SK-N-SH (cell line): Measurements from ENCODE around the gene CYP2J2. TPM values are rescaled to one million over a fixed set of nuclear protein-coding genes. Genes with fewer than 3 reads are reported as not detected.

Experiments used
- CTCF ChIA-PET: fragments of 300-600, 350-600 bp; formaldehyde crosslinking; extraction: SDS; loops from one replicate; lab custom pipeline; 2021; lab: Yijun Ruan, JAX
- POLR2A ChIA-PET: fragments of 350-600 bp; sonication (Branson Sonifier 250); formaldehyde crosslinking; extraction: SDS; loops from one replicate; lab custom pipeline; 2020; ENCODE audit warnings: antibody characterized with exemption, inconsistent platforms; lab: Yijun Ruan, JAX
- DNase-seq: peaks from one replicate; pipeline ENCODE4 v3.0.0; 2012
- H2AFZ ChIP-seq: fragments of 200-600 bp; sonication (generic); 2 replicates; pipeline ENCODE4 v1.8.1; 2016; ENCODE audit warnings: antibody characterized with exemption, mild to moderate bottlenecking, low read depth
- H3F3A ChIP-seq: fragments of 200-600 bp; sonication (generic); replicated peaks from 2 replicates; pipeline ENCODE3; 2016; ENCODE audit warnings: antibody characterized with exemption, mild to moderate bottlenecking; ENCODE audit not compliant: insufficient read depth
- H3K27ac ChIP-seq, 2 experiments: fragments of 200-500 bp in 1 of 2; fragments of 200-600 bp in 1 of 2; sonication (Bioruptor generic) in 1 of 2; sonication (generic), shearing (Covaris generic) in 1 of 2; 2 replicates each; pipeline versions ENCODE4 v1.5.1 to v1.6.1; 2014 to 2016; ENCODE audit warnings: low read depth in 2 of 2, inconsistent platforms in 1 of 2, low read length in 1 of 2, mild to moderate bottlenecking in 1 of 2, mixed read lengths in 1 of 2
- H3K27me3 ChIP-seq: fragments of 200-600 bp; sonication (generic), shearing (Covaris generic); 2 replicates; pipeline ENCODE4 v1.6.1; 2016; ENCODE audit warnings: mixed run types; ENCODE audit not compliant: insufficient read depth
- H3K36me3 ChIP-seq, 2 experiments: fragments of 200-500 bp in 1 of 2; fragments of 200-600 bp in 1 of 2; sonication (Bioruptor generic) in 1 of 2; sonication (generic) in 1 of 2; replicated peaks in 1 of 2; 2 replicates each; pipeline versions ENCODE3 to v1.5.1; 2014 to 2016; ENCODE audit warnings: low read length in 1 of 2, mild to moderate bottlenecking in 1 of 2; ENCODE audit not compliant: insufficient read depth in 2 of 2, control insufficient read depth in 1 of 2
- H3K4me1 ChIP-seq, 2 experiments: fragments of 200-500 bp in 1 of 2; fragments of 200-600 bp in 1 of 2; sonication (Bioruptor generic) in 1 of 2; sonication (generic), shearing (Covaris generic) in 1 of 2; 2 replicates each; pipeline versions ENCODE4 v1.5.1 to v1.6.1; 2014 to 2016; ENCODE audit warnings: low read depth in 1 of 2, low read length in 1 of 2, mixed run types in 1 of 2; ENCODE audit not compliant: insufficient read depth in 2 of 2, control insufficient read depth in 1 of 2
- H3K4me2 ChIP-seq: fragments of 200-600 bp; sonication (generic), shearing (Covaris generic); 2 replicates; pipeline ENCODE4 v1.6.1; 2017; ENCODE audit warnings: mixed run types
- H3K4me3 ChIP-seq, 2 experiments: fragments of 200-500 bp in 1 of 2; fragments of 200-600 bp in 1 of 2; sonication (Bioruptor generic) in 1 of 2; sonication (generic), shearing (Covaris generic) in 1 of 2; 2 replicates each; pipeline versions ENCODE4 v1.5.1 to v1.8.1; 2014 to 2016; ENCODE audit warnings: low read depth in 2 of 2, inconsistent platforms in 1 of 2, low read length in 1 of 2, mild to moderate bottlenecking in 1 of 2, mixed read lengths in 1 of 2, moderate library complexity in 1 of 2
- H3K79me2 ChIP-seq: fragments of 200-600 bp; sonication (generic); 2 replicates; pipeline ENCODE4 v1.8.1; 2017; ENCODE audit warnings: mild to moderate bottlenecking; ENCODE audit not compliant: insufficient read depth
- H3K9ac ChIP-seq: fragments of 200-600 bp; sonication (generic); 2 replicates; pipeline ENCODE4 v1.6.1; 2017; ENCODE audit warnings: mixed run types
- H3K9me2 ChIP-seq: fragments of 200-600 bp; sonication (generic); 2 replicates; pipeline ENCODE4 v1.6.1; 2017; ENCODE audit warnings: mixed run types
- H3K9me3 ChIP-seq: fragments of 200-600 bp; sonication (generic); 2 replicates; pipeline ENCODE4 v1.6.1; 2017; ENCODE audit warnings: mixed run types, mild to moderate bottlenecking, moderate library complexity
- H4K20me1 ChIP-seq: fragments of 200-600 bp; sonication (generic); 2 replicates; pipeline ENCODE4 v1.6.1; 2017; ENCODE audit warnings: mild to moderate bottlenecking, mixed run types; ENCODE audit not compliant: insufficient read depth
- CHD2 ChIP-seq: fragments of 150-350 bp; IDR thresholded peaks from 2 replicates; pipeline ENCODE4 v1.6.1; 2018; ENCODE audit warnings: low read length; ENCODE audit not compliant: partially characterized antibody
- EP300 ChIP-seq, 2 experiments: IDR thresholded peaks; 2 replicates each; pipeline versions ENCODE4 v1.4.0 to v1.6.1; 2012; ENCODE audit warnings: borderline replicate concordance in 1 of 2, low read depth in 1 of 2, low read length in 1 of 2
- FOXJ3 ChIP-seq: sonication (generic); formaldehyde crosslinking; IDR thresholded peaks from 2 replicates; pipeline ENCODE4 v1.5.1; 2020; ENCODE audit warnings: mild to moderate bottlenecking, missing genetic modification reagents
- FOXM1 ChIP-seq: IDR thresholded peaks from 2 replicates; pipeline ENCODE4 v1.4.0; 2012; ENCODE audit warnings: low read depth, mild to moderate bottlenecking
- GATA2 ChIP-seq: sonication (generic); formaldehyde crosslinking; IDR thresholded peaks from 2 replicates; pipeline ENCODE4 v1.5.0; 2020; ENCODE audit warnings: mild to moderate bottlenecking, missing genetic modification reagents
- MXI1 ChIP-seq: IDR thresholded peaks from 2 replicates; pipeline ENCODE4 v1.6.1; 2012; ENCODE audit warnings: mild to moderate bottlenecking, low read depth, low read length, improper control_type of control experiment
- NRF1 ChIP-seq: IDR thresholded peaks from 2 replicates; pipeline ENCODE4 v1.6.1; 2012; ENCODE audit warnings: low read depth, mild to moderate bottlenecking, low read length
- POLR2AphosphoS5 ChIP-seq: IDR thresholded peaks from 2 replicates; pipeline ENCODE4 v1.6.1; 2012; ENCODE audit warnings: low read depth, low read length
- SIN3A ChIP-seq: IDR thresholded peaks from 2 replicates; pipeline ENCODE4 v1.6.1; 2012; ENCODE audit warnings: low read depth, mild to moderate bottlenecking, low read length, moderate library complexity, borderline replicate concordance
- SMC3 ChIP-seq: IDR thresholded peaks from 2 replicates; pipeline ENCODE4 v1.6.1; 2012; ENCODE audit warnings: low read depth, low read length, improper control_type of control experiment
- TCF12 ChIP-seq: IDR thresholded peaks from 2 replicates; pipeline ENCODE4 v1.4.0; 2012
- TEAD4 ChIP-seq: IDR thresholded peaks from 2 replicates; pipeline ENCODE4 v1.4.0; 2012; ENCODE audit warnings: mild to moderate bottlenecking, borderline replicate concordance; ENCODE audit not compliant: insufficient read depth
- WGBS: methylation state at CpG from one replicate; pipeline ENCODE4 v1.1.6; 2017; ENCODE audit warnings: low lambda C conversion rate; 5-methylcytosine and 5-hydroxymethylcytosine counted together
- polyA plus RNA-seq, 3 experiments: library from polyadenylated mRNA; depleted of rRNA; stranded (reverse); fragments of >200 nt; gene quantifications; 2 replicates each; pipeline ENCODE4 v1.2.3, GENCODE V29; 2012
- TF ChIP-seq, protein P1 (sequence below): IDR thresholded peaks from 2 replicates; pipeline ENCODE4 v1.6.1; 2012; ENCODE audit warnings: mild to moderate bottlenecking, low read depth, low read length, moderate library complexity
- TF ChIP-seq, protein P2 (sequence below): IDR thresholded peaks from 2 replicates; pipeline ENCODE4 v1.4.0; 2012; ENCODE audit warnings: low read depth, borderline replicate concordance
- TF ChIP-seq, protein P3 (sequence below): IDR thresholded peaks from 2 replicates; pipeline ENCODE4 v1.4.0; 2012; ENCODE audit warnings: low read depth, borderline replicate concordance
- TF ChIP-seq, protein P4 (sequence below): IDR thresholded peaks from 2 replicates; pipeline ENCODE4; 2012
- TF ChIP-seq, protein P5 (sequence below): fragments of 150-350 bp; IDR thresholded peaks from 2 replicates; pipeline ENCODE4 v1.6.1; 2017; ENCODE audit warnings: antibody characterized with exemption, low read length, low read depth, borderline replicate concordance

CYP2J2 gene
- polyA plus RNA-seq, 1 of the 3 experiments (the other 2 are of a cell fraction) = 1.2 TPM

DNA sequence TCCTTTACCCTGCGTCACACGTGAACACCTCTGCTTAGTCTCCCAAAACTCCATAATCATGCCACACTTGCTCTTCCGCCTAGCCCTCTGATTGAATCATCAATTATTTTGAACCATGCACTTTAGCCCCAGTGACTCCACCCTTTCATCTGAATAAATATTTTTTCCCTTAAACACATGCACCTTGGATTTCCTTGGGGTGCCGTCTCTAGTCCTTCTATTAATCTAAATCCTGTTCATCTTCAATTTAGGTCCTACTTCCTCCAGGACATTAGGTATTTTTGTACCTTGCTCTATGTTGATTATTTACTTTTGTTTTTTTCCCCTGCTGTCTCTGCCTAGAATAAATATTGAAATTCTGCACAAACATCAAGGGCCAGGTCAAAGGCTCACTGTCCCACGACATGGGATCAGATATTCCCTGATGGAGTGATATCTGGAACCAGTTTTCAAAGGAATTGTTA lies 9.8 kb upstream of the CYP2J2 start (continued):
- TF ChIP-seq, protein P1, sequence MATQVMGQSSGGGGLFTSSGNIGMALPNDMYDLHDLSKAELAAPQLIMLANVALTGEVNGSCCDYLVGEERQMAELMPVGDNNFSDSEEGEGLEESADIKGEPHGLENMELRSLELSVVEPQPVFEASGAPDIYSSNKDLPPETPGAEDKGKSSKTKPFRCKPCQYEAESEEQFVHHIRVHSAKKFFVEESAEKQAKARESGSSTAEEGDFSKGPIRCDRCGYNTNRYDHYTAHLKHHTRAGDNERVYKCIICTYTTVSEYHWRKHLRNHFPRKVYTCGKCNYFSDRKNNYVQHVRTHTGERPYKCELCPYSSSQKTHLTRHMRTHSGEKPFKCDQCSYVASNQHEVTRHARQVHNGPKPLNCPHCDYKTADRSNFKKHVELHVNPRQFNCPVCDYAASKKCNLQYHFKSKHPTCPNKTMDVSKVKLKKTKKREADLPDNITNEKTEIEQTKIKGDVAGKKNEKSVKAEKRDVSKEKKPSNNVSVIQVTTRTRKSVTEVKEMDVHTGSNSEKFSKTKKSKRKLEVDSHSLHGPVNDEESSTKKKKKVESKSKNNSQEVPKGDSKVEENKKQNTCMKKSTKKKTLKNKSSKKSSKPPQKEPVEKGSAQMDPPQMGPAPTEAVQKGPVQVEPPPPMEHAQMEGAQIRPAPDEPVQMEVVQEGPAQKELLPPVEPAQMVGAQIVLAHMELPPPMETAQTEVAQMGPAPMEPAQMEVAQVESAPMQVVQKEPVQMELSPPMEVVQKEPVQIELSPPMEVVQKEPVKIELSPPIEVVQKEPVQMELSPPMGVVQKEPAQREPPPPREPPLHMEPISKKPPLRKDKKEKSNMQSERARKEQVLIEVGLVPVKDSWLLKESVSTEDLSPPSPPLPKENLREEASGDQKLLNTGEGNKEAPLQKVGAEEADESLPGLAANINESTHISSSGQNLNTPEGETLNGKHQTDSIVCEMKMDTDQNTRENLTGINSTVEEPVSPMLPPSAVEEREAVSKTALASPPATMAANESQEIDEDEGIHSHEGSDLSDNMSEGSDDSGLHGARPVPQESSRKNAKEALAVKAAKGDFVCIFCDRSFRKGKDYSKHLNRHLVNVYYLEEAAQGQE = no peak
- TF ChIP-seq POLR2AphosphoS5 (no peak), EP300 (IDR thresholded peaks at IDR 0.05; ENCODE audit: borderline replicate concordance in 1 of 2, low read depth in 1 of 2, low read length in 1 of 2) (no peak), TEAD4 (no peak), CHD2 (no peak), FOXM1 (no peak), MXI1 (no peak), SMC3 (no peak), GATA2 (no peak), TCF12 (no peak), FOXJ3 (CRISPR knock-in tag) (no peak)
- TF ChIP-seq, protein P2, sequence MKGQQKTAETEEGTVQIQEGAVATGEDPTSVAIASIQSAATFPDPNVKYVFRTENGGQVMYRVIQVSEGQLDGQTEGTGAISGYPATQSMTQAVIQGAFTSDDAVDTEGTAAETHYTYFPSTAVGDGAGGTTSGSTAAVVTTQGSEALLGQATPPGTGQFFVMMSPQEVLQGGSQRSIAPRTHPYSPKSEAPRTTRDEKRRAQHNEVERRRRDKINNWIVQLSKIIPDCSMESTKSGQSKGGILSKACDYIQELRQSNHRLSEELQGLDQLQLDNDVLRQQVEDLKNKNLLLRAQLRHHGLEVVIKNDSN = no peak

DNA sequence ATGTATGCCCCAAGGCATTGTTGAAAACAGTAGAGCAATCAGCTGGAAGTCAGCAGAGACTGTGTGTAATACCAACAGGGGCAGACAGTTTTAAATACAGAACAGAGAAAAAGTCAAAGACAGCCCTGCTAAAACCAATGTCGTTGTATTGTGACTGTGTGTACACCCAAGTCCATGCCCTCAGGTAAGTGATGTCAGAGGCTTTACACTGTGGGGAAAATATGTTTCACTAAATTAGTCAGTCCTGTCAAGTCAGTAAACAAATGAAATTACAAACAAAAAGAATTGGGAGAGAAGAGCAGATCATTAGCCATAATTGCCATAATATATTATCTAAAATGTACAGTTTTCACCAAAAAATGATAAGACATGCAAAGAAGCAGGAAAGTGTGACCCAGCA lies 2.4 kb upstream of the CYP2J2 start:
- Histone ChIP-seq H3K27ac (no peak overlapping the region), H3F3A (no peaks in the 10 kb centered on the region), H3K9me2 (no peaks in the 10 kb centered on the region), H3K4me1 (peaks cover 0 to 2% of the 10 kb centered on the region in 2 experiments; a peak in 1 of 4 replicates), H3K4me2 (no peak overlapping the region), H3K36me3 (no peaks in the 10 kb centered on the region), H3K9me3 (peaks cover 9% of the 10 kb centered on the region; the same call in 1 of the 2 replicates), H3K27me3 (0 out of 2 replicates have a peak, but pooled peaks cover 6% of the 10 kb centered on the region), H4K20me1 (no peaks in the 10 kb centered on the region), H2AFZ (no peak overlapping the region), H3K4me3 (no peak overlapping the region), H3K79me2 (no peaks in the 10 kb centered on the region), H3K9ac (no peak overlapping the region)
- DNase-seq = no peak
- 0% methylated on average over 1 of the region's 1 CpG for WGBS
- POLR2A ChIA-PET = no interaction called here
- CTCF ChIA-PET = interaction anchor here (7.3 kb wide), 1 partner anchor 18 kb away, joined by 60 read pairs; no protein-coding TSS in a partner anchor
- TF ChIP-seq, protein P3, sequence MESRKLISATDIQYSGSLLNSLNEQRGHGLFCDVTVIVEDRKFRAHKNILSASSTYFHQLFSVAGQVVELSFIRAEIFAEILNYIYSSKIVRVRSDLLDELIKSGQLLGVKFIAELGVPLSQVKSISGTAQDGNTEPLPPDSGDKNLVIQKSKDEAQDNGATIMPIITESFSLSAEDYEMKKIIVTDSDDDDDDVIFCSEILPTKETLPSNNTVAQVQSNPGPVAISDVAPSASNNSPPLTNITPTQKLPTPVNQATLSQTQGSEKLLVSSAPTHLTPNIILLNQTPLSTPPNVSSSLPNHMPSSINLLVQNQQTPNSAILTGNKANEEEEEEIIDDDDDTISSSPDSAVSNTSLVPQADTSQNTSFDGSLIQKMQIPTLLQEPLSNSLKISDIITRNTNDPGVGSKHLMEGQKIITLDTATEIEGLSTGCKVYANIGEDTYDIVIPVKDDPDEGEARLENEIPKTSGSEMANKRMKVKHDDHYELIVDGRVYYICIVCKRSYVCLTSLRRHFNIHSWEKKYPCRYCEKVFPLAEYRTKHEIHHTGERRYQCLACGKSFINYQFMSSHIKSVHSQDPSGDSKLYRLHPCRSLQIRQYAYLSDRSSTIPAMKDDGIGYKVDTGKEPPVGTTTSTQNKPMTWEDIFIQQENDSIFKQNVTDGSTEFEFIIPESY = no peak
- TF ChIP-seq SIN3A = no peak
- TF ChIP-seq, protein P4, sequence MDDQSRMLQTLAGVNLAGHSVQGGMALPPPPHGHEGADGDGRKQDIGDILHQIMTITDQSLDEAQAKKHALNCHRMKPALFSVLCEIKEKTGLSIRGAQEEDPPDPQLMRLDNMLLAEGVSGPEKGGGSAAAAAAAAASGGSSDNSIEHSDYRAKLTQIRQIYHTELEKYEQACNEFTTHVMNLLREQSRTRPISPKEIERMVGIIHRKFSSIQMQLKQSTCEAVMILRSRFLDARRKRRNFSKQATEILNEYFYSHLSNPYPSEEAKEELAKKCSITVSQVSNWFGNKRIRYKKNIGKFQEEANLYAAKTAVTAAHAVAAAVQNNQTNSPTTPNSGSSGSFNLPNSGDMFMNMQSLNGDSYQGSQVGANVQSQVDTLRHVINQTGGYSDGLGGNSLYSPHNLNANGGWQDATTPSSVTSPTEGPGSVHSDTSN = no peak
- TF ChIP-seq, protein P5, sequence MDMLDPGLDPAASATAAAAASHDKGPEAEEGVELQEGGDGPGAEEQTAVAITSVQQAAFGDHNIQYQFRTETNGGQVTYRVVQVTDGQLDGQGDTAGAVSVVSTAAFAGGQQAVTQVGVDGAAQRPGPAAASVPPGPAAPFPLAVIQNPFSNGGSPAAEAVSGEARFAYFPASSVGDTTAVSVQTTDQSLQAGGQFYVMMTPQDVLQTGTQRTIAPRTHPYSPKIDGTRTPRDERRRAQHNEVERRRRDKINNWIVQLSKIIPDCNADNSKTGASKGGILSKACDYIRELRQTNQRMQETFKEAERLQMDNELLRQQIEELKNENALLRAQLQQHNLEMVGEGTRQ = no peak
- TF ChIP-seq NRF1 = no peak
- TF ChIP-seq, protein P2 = no peak
- TF ChIP-seq, protein P1 = no peak
